Endodermal cell (in vitro differentiated cells): Measurements from ENCODE around the gene LOXL3. TPM values are rescaled to one million over a fixed set of nuclear protein-coding genes. Genes with fewer than 3 reads are reported as not detected.

Source experiments
- DNase-seq: peaks from one replicate; pipeline ENCODE4 v3.0.0-alpha.2; 2017
- H3K27ac ChIP-seq: 2 replicates; pipeline ENCODE4 v1.5.1; 2013; ENCODE audit warnings: mild to moderate bottlenecking, low read depth, low read length, moderate library complexity
- H3K27me3 ChIP-seq: 2 replicates; pipeline ENCODE4 v1.6.1; 2013; ENCODE audit warnings: mild to moderate bottlenecking, low read length, moderate library complexity; ENCODE audit not compliant: insufficient read depth, control insufficient read depth, poor library complexity, severe bottlenecking
- H3K36me3 ChIP-seq: 2 replicates; pipeline ENCODE4 v1.7.0; 2013; ENCODE audit warnings: mild to moderate bottlenecking, low read length, moderate library complexity; ENCODE audit not compliant: control insufficient read depth, insufficient read depth
- H3K4me1 ChIP-seq: one replicate; pipeline ENCODE4 v1.7.0; 2013; ENCODE audit warnings: low read length; ENCODE audit not compliant: control insufficient read depth, insufficient read depth
- H3K4me3 ChIP-seq: 2 replicates; pipeline ENCODE4 v1.5.1; 2013; ENCODE audit warnings: mild to moderate bottlenecking, low read length, moderate library complexity
- H3K9ac ChIP-seq: 2 replicates; pipeline ENCODE4 v1.6.1; 2013; ENCODE audit warnings: mild to moderate bottlenecking, low read length, moderate library complexity; ENCODE audit not compliant: poor library complexity, severe bottlenecking; ENCODE audit errors: extremely low read depth
- H3K9me3 ChIP-seq: 2 replicates; pipeline ENCODE4 v1.6.1; 2013; ENCODE audit warnings: mild to moderate bottlenecking, low read length, moderate library complexity; ENCODE audit not compliant: control insufficient read depth
- H3K27ac Mint-ChIP-seq: 2 replicates; pipeline ENCODE4 v1.8.0; 2020; ENCODE audit warnings: mixed read lengths
- H3K27me3 Mint-ChIP-seq: 2 replicates; pipeline ENCODE4 v1.8.0; 2021; ENCODE audit warnings: mild to moderate bottlenecking, mixed read lengths; ENCODE audit not compliant: insufficient read depth
- H3K36me3 Mint-ChIP-seq: 2 replicates; pipeline ENCODE4 v1.8.0; 2020; ENCODE audit warnings: low read depth, mixed read lengths
- H3K4me1 Mint-ChIP-seq: 2 replicates; pipeline ENCODE4 v1.8.0; 2020; ENCODE audit warnings: mixed read lengths
- H3K4me3 Mint-ChIP-seq: 2 replicates; pipeline ENCODE4 v1.8.0; 2020; ENCODE audit warnings: mild to moderate bottlenecking, moderate library complexity, mixed read lengths
- H3K9me3 Mint-ChIP-seq: 2 replicates; pipeline ENCODE4 v1.8.0; 2020; ENCODE audit warnings: mild to moderate bottlenecking, mixed read lengths
- WGBS, 2 experiments: methylation state at CpG; one replicate each; pipeline versions ENCODE4 v1.1.5 to v1.1.7; 2013; ENCODE audit warnings: missing lambda C conversion rate in 2 of 2, mixed read lengths in 1 of 2; ENCODE audit not compliant: insufficient coverage in 1 of 2, insufficient read length in 1 of 2; 5-methylcytosine and 5-hydroxymethylcytosine counted together
- total RNA-seq, 2 donors: library from RNA; stranded (reverse); fragmentation: NEBNext Ultra II Directional in 1 of 2; extraction: Animal tissue kit (Norgen Biotek cat#: 25700) in 1 of 2; gene quantifications; 2 replicates in 1 of 2; 3 replicates in 1 of 2; pipeline ENCODE4 v1.2.1, GENCODE V29; 2021
- TF ChIP-seq, protein P1 (sequence below): fragments of 200-600 bp; sonication (generic); conservative IDR thresholded peaks from 2 replicates; pipeline ENCODE4 v1.5.0; 2021; ENCODE audit warnings: antibody characterized with exemption, mild to moderate bottlenecking

The LOXL3 gene
- total RNA-seq, 2 donors from 2014 or later = 5.4 to 7.6 TPM

DNA sequence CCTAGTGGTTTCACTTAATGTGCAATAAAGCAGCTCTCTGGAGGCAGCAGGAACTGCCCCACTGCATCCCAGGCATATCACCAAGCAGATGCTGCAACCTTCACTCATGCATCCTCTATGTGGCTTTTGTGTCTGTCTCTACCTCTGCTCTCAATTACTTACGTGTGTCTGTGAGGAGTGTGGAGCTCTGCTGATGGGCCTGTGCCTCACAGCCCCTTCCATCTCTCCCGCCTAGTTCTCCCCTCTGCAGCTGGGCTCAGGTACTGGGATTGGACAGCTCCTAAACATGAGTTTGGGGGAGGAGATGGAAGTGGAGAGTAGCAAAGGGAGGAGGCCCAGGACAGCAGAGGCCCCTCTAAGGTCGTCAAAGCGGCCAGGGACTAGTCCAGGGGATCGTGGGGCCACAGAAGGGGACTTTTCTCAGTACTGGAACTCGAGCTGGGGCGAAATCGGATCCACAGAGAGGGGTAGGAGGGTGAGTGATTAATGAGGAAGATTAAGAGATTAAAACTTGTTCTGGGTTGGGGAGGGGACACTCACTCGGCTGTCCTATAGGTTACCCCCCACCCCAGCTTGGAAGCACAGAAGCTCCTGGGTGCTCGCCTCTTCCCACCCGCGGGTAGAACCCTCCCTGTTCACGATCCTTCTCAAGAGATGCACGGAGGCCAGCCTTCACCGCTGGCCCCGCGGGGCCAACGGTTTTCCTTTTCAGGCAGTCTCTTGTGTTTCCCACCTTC is 52.2 kb downstream of the LOXL3 start:
- Mint-ChIP-seq H3K36me3 (peaks cover 19% of the 10 kb centered on the region), H3K27me3 (peaks cover 88% of the 10 kb centered on the region), H3K4me3 (peak overlapping the region; percentile 68), H3K4me1 (peaks cover 33% of the 10 kb centered on the region), H3K9me3 (no peaks in the 10 kb centered on the region), H3K27ac (no peak overlapping the region)
- peaks cover under 1% of the 10 kb centered on the region for H3K4me1 ChIP-seq
- no peaks in the 10 kb centered on the region for H3K9me3 ChIP-seq
- WGBS, 2 experiments = 45 to 59% methylated on average over 10 to 18 of the region's 18 CpGs
- H3K36me3 ChIP-seq = peaks cover 11% of the 10 kb centered on the region
- H3K27me3 ChIP-seq = peaks cover 94% of the 10 kb centered on the region
- peak; percentile 60 for DNase-seq
- no peak overlapping the region for H3K4me3 ChIP-seq
- no peak overlapping the region for H3K9ac ChIP-seq
- no peak overlapping the region for H3K27ac ChIP-seq
- TF ChIP-seq, protein P1, sequence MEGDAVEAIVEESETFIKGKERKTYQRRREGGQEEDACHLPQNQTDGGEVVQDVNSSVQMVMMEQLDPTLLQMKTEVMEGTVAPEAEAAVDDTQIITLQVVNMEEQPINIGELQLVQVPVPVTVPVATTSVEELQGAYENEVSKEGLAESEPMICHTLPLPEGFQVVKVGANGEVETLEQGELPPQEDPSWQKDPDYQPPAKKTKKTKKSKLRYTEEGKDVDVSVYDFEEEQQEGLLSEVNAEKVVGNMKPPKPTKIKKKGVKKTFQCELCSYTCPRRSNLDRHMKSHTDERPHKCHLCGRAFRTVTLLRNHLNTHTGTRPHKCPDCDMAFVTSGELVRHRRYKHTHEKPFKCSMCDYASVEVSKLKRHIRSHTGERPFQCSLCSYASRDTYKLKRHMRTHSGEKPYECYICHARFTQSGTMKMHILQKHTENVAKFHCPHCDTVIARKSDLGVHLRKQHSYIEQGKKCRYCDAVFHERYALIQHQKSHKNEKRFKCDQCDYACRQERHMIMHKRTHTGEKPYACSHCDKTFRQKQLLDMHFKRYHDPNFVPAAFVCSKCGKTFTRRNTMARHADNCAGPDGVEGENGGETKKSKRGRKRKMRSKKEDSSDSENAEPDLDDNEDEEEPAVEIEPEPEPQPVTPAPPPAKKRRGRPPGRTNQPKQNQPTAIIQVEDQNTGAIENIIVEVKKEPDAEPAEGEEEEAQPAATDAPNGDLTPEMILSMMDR = no peak

DNA sequence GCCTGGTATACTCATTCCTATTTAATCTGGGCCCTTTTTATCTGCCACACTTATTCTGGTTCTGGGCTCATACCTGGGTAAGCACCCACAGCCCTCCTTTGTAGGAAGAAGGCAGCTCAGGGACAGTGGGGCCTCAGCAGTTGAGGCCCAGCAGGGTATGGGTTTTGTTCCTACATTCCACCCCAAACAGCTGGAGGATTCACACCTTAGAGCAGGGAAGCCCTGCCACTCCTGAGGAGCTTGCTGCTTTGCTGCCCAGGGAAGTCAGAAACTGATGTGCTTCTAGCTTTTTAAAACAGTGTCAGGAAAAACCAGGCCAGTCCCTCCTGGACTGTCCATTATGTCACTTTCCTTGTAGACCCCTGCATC is 53.2 kb downstream of the LOXL3 start:
- Mint-ChIP-seq H3K4me3 (peak overlapping the region; percentile 51), H3K27ac (no peak overlapping the region), H3K9me3 (no peaks in the 10 kb centered on the region), H3K4me1 (peaks cover 32% of the 10 kb centered on the region), H3K27me3 (peaks cover 96% of the 10 kb centered on the region), H3K36me3 (peaks cover 14% of the 10 kb centered on the region)
- H3K27me3 ChIP-seq = peaks cover 100% of the 10 kb centered on the region
- TF ChIP-seq, protein P1 = no peak
- DNase-seq = peak; percentile 69
- no peaks in the 10 kb centered on the region for H3K9me3 ChIP-seq
- peaks cover 5% of the 10 kb centered on the region for H3K36me3 ChIP-seq
- no peak overlapping the region for H3K27ac ChIP-seq
- no peaks in the 10 kb centered on the region for H3K4me1 ChIP-seq
- H3K9ac ChIP-seq = no peak overlapping the region
- no peak overlapping the region for H3K4me3 ChIP-seq

DNA sequence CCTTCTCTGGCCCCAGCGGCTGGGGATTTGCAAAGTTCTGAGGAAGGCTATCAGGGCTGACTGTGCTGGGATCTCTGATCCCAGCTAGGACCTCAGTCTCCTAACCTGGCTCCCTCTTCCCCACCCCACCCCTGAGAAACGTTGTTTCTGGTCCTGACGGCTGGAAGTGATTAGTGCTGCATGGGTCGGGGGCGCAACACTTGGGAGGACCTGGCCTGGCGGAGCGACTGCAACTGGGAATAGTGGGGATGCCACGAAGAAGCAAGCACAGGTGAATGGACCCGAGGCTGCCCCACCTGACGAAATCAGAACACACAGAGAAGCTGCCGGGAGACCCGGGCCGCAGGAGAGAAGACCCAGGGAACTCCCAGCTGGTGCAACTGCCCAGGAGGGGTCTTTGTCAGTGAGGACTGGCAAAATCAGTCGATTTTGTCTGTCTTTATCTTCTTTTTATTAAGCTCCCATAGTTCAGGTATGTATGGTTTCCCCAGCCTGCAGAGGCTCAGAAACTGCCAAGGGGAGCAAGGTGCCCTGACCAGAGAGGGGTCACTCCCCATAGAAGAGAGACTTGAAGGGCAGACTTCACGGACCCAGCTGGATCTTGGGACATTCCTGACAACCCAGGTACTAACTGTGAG is 53.7 kb downstream of the LOXL3 start:
- WGBS, 2 experiments = 37 to 43% methylated on average over 12 to 15 of the region's 15 CpGs
- H3K27ac ChIP-seq = no peak overlapping the region
- peaks cover 32% of the 10 kb centered on the region for H3K4me1 Mint-ChIP-seq
- no peaks in the 10 kb centered on the region for H3K4me1 ChIP-seq
- H3K4me3 Mint-ChIP-seq = peak overlapping the region; percentile 51
- no peak overlapping the region for H3K27ac Mint-ChIP-seq
- no peaks in the 10 kb centered on the region for H3K9me3 Mint-ChIP-seq
- peaks cover 100% of the 10 kb centered on the region for H3K27me3 Mint-ChIP-seq
- peaks cover under 1% of the 10 kb centered on the region for H3K36me3 ChIP-seq
- peak; percentile 50 for DNase-seq
- H3K9ac ChIP-seq = no peak overlapping the region
- peak overlapping the region; percentile 75 for H3K4me3 ChIP-seq
- H3K27me3 ChIP-seq = peaks cover 96% of the 10 kb centered on the region
- TF ChIP-seq, protein P1 = no peak
- H3K36me3 Mint-ChIP-seq = peaks cover 9% of the 10 kb centered on the region
- H3K9me3 ChIP-seq = no peaks in the 10 kb centered on the region
